PC-3 (cell line): Measurements from ENCODE around the gene C16orf78. TPM values are rescaled to one million over a fixed set of nuclear protein-coding genes. Genes with fewer than 3 reads are reported as not detected.

ENCODE experiments used
- ATAC-seq: fragments of 200-7000 bp; cut with Tn5 transposase; 2 replicates; pipeline ENCODE4 v1.9.1; 2020; ENCODE audit warnings: mild to moderate bottlenecking, moderate library complexity
- BruUV-seq: library from RNA; stranded (reverse); fragments of 400-500 nt; replicated peaks from 2 replicates; lab custom pipeline; 2021; lab: Mats Ljungman, UMichigan
- CTCF ChIA-PET: fragments of 300-600 bp; sonication (Branson Sonifier 250); formaldehyde crosslinking; loops from one replicate; lab custom pipeline; 2022; ENCODE audit warnings: antibody characterized with exemption; lab: Charles Lee
- POLR2A ChIA-PET: fragments of 300-600 bp; sonication (Branson Sonifier 250); formaldehyde crosslinking; loops from one replicate; lab custom pipeline; 2022; ENCODE audit warnings: antibody characterized with exemption; ENCODE audit not compliant: unreplicated experiment; lab: Charles Lee
- DNase-seq: peaks from one replicate; pipeline ENCODE4 v3.0.0-alpha.2; 2015
- H2AFZ ChIP-seq: fragments of 300-600 bp; sonication (generic); 2 replicates; pipeline ENCODE4 v1.6.0; 2016; ENCODE audit warnings: antibody characterized with exemption, low read length
- H3F3A ChIP-seq: fragments of 300-600 bp; sonication (generic); one replicate; pipeline ENCODE4 v1.6.0; 2017; ENCODE audit warnings: antibody characterized with exemption, low read length, control low read depth, mild to moderate bottlenecking; ENCODE audit not compliant: unreplicated experiment
- H3K27ac ChIP-seq: fragments of 300-600 bp; sonication (generic); 2 replicates; pipeline ENCODE4 v1.5.1; 2016; ENCODE audit warnings: mild to moderate bottlenecking, low read length
- H3K27me3 ChIP-seq: fragments of 300-600 bp; sonication (generic); 2 replicates; pipeline ENCODE4 v1.6.1; 2016; ENCODE audit warnings: low read length, mixed read lengths
- H3K36me3 ChIP-seq: fragments of 300-600 bp; sonication (generic); 2 replicates; pipeline ENCODE4 v1.6.1; 2016; ENCODE audit warnings: low read depth, mixed run types, low read length, mixed read lengths
- H3K4me1 ChIP-seq: fragments of 300-600 bp; sonication (generic); 2 replicates; pipeline ENCODE4 v1.5.1; 2016; ENCODE audit warnings: low read length; ENCODE audit not compliant: insufficient read depth
- H3K4me2 ChIP-seq: fragments of 300-600 bp; sonication (generic); 2 replicates; pipeline ENCODE4 v1.6.0; 2016; ENCODE audit warnings: low read length
- H3K4me3 ChIP-seq: fragments of 300-600 bp; sonication (generic); 2 replicates; pipeline ENCODE4 v1.5.1; 2016; ENCODE audit warnings: mild to moderate bottlenecking, low read length, mixed read lengths
- H3K79me2 ChIP-seq: fragments of 300-600 bp; sonication (generic); 2 replicates; pipeline ENCODE4 v1.6.1; 2017; ENCODE audit warnings: low read length, mixed read lengths
- H3K9ac ChIP-seq: fragments of 300-600 bp; sonication (generic); 2 replicates; pipeline ENCODE4 v1.6.0; 2016; ENCODE audit warnings: mild to moderate bottlenecking, low read length
- H3K9me2 ChIP-seq: fragments of 300-600 bp; sonication (generic); replicated peaks from 2 replicates; pipeline ENCODE4 v1.6.1; 2016; ENCODE audit warnings: mixed run types, low read length, mixed read lengths
- H3K9me3 ChIP-seq: fragments of 300-600 bp; sonication (generic); 2 replicates; pipeline ENCODE4 v1.6.1; 2016; ENCODE audit warnings: low read length, mixed read lengths
- H4K20me1 ChIP-seq: fragments of 300-600 bp; sonication (generic); 2 replicates; pipeline ENCODE4 v1.6.1; 2016; ENCODE audit warnings: low read length, mixed read lengths
- EZH2 ChIP-seq: fragments of 300-600 bp; sonication (generic); IDR thresholded peaks from one replicate; pipeline ENCODE4 v1.6.1; 2017; ENCODE audit warnings: antibody characterized with exemption, mild to moderate bottlenecking, low read length; ENCODE audit not compliant: unreplicated experiment
- EZH2phosphoT487 ChIP-seq: fragments of 300-600 bp; sonication (generic); IDR thresholded peaks from 2 replicates; pipeline ENCODE4 v1.6.1; 2018; ENCODE audit warnings: mild to moderate bottlenecking, antibody characterized with exemption, low read length, borderline replicate concordance
- intact Hi-C: fragments of 100-400 bp; cut with micrococcal nuclease; formaldehyde crosslinking; loops from 2 replicates; pipeline ENCODE4 v1.9.0; 2023
- total RNA-seq: library from RNA; depleted of rRNA; stranded (reverse); fragments of >200 nt; gene quantifications from 2 replicates; pipeline ENCODE4 v1.2.3, GENCODE V29; 2014
- TF ChIP-seq, protein P1 (sequence below): fragments of 300-600 bp; sonication (generic); conservative IDR thresholded peaks from 2 replicates; pipeline ENCODE4 v1.5.1; 2017; ENCODE audit warnings: antibody characterized with exemption, low read depth, mild to moderate bottlenecking, low read length

The C16orf78 gene
- total RNA-seq, 1 experiment from 2014 or later, result not detected

DNA sequence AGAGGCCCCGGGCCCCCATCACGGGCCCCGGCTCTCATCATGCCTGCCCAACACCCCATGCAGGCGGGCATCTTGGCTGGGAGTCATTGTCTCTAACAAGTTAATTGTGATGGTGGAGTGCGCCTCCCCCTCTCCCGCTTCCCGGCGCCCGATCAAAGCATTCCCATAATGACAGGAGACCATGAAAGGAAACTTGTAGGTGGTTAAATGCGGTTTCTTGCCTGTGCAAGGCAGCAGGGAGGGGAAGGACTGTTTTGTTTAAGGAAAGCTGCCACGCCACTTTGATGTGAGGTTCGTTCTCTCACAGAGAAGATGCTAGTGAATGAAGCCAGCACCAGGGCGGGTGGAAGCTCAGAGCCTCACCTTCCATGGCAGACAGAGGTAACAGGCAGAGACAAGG, 45.4 kb downstream of the C16orf78 start:
- POLR2A ChIA-PET, result no interaction called here
- no peak for ATAC-seq
- Histone ChIP-seq H3K4me1 (no peaks in the 10 kb centered on the region), H3K36me3 (no peaks in the 10 kb centered on the region), H2AFZ (no peak overlapping the region), H3K79me2 (no peaks in the 10 kb centered on the region), H3F3A (no peaks in the 10 kb centered on the region), H4K20me1 (no peaks in the 10 kb centered on the region), H3K9me3 (no peaks in the 10 kb centered on the region), H3K4me3 (no peak overlapping the region), H3K27ac (no peak overlapping the region), H3K9ac (no peak overlapping the region), H3K27me3 (peaks cover 13% of the 10 kb centered on the region), H3K4me2 (no peak overlapping the region), H3K9me2 (no peaks in the 10 kb centered on the region)
- intact Hi-C loops, result no loop called here
- no TSS peak for BruUV-seq
- CTCF ChIA-PET, result no interaction called here
- no peak for DNase-seq
- TF ChIP-seq, protein P1, sequence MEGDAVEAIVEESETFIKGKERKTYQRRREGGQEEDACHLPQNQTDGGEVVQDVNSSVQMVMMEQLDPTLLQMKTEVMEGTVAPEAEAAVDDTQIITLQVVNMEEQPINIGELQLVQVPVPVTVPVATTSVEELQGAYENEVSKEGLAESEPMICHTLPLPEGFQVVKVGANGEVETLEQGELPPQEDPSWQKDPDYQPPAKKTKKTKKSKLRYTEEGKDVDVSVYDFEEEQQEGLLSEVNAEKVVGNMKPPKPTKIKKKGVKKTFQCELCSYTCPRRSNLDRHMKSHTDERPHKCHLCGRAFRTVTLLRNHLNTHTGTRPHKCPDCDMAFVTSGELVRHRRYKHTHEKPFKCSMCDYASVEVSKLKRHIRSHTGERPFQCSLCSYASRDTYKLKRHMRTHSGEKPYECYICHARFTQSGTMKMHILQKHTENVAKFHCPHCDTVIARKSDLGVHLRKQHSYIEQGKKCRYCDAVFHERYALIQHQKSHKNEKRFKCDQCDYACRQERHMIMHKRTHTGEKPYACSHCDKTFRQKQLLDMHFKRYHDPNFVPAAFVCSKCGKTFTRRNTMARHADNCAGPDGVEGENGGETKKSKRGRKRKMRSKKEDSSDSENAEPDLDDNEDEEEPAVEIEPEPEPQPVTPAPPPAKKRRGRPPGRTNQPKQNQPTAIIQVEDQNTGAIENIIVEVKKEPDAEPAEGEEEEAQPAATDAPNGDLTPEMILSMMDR, result no peak
- TF ChIP-seq EZH2, result no peak
- no peak for TF ChIP-seq EZH2phosphoT487

DNA sequence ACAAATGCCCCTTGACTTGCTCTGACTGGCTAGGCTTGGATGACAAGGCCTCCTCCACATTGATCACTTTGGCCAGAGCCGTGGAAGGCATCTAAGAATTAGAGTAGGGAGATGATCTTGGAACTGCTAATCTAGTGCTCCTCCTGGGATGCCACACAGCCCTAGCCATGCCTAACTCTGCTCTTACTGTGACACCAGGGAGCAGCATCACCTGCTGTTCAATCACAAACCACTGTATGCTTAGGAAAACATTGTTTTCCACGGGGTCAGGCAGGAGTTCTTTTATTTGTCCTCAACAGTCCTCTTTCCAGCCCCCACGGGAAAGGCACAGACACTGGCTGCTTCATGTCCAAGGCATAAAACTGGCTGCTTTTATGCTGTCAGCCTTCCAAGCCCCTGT, 46.3 kb downstream of the C16orf78 start:
- no peaks in the 10 kb centered on the region for H3K36me3 ChIP-seq
- ChIA-PET POLR2A (no interaction called here), CTCF (no interaction called here)
- BruUV-seq, result no TSS peak
- no peak for ATAC-seq
- H3K4me1 ChIP-seq, result no peaks in the 10 kb centered on the region
- H3F3A ChIP-seq, result no peaks in the 10 kb centered on the region
- H4K20me1 ChIP-seq, result no peaks in the 10 kb centered on the region
- no peaks in the 10 kb centered on the region for H3K9me3 ChIP-seq
- TF ChIP-seq EZH2 (no peak), EZH2phosphoT487 (no peak)
- TF ChIP-seq, protein P1, result no peak
- no peaks in the 10 kb centered on the region for H3K9me2 ChIP-seq
- no peak overlapping the region for H2AFZ ChIP-seq
- H3K79me2 ChIP-seq, result no peaks in the 10 kb centered on the region
- DNase-seq, result no peak
- H3K4me2 ChIP-seq, result no peak overlapping the region
- peaks cover 13% of the 10 kb centered on the region for H3K27me3 ChIP-seq
- H3K9ac ChIP-seq, result no peak overlapping the region
- H3K27ac ChIP-seq, result no peak overlapping the region
- intact Hi-C loops, result no loop called here
- no peak overlapping the region for H3K4me3 ChIP-seq

DNA sequence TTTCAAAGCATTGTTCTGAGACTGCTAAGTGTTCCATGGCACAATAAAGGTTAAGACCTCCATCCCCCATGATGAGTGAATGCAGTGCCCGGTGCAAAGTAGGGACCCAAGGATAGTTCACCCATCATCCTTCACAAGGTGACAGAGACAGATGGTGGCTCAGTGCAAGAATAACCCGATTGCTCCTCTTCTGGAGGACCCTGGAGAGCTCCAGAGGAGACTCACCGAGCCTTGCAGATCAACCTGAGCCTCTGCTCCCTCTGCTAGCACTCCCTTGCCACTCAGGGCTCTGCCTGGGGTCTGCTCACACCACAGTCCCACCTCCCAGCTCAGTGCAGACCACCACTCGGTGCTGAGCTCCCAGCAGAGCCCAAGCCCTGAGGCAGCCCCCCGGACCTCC, 49.3 kb downstream of the C16orf78 start:
- H3K9me2 ChIP-seq, result no peaks in the 10 kb centered on the region
- no TSS peak for BruUV-seq
- DNase-seq, result no peak
- ChIA-PET POLR2A (no interaction called here), CTCF (no interaction called here)
- H2AFZ ChIP-seq, result no peak overlapping the region
- H3K4me1 ChIP-seq, result no peaks in the 10 kb centered on the region
- ATAC-seq, result no peak
- no peaks in the 10 kb centered on the region for H3K36me3 ChIP-seq
- TF ChIP-seq EZH2 (no peak), EZH2phosphoT487 (no peak)
- TF ChIP-seq, protein P1, result no peak
- H3K4me2 ChIP-seq, result no peak overlapping the region
- intact Hi-C loops, result no loop called here
- no peaks in the 10 kb centered on the region for H3F3A ChIP-seq
- H3K9me3 ChIP-seq, result no peaks in the 10 kb centered on the region
- H3K79me2 ChIP-seq, result no peaks in the 10 kb centered on the region
- H4K20me1 ChIP-seq, result no peaks in the 10 kb centered on the region
- H3K9ac ChIP-seq, result no peak overlapping the region
- no peak overlapping the region for H3K4me3 ChIP-seq
- no peak overlapping the region for H3K27ac ChIP-seq
- H3K27me3 ChIP-seq, result peaks cover 7% of the 10 kb centered on the region; the same call in 1 of the 2 replicates
